ENCODE measurements around the gene GJB3.
"Not testable (repeated sequence)": the region's sequence is repeated elsewhere in the genome, so short reads cannot be mapped to it uniquely, and the experiment has no call there.

GJB3 gene

GRCh38 chr1:34795916-34796315, 14.9 kb downstream of the GJB3 start:
- TF ChIP-seq, protein P1, sequence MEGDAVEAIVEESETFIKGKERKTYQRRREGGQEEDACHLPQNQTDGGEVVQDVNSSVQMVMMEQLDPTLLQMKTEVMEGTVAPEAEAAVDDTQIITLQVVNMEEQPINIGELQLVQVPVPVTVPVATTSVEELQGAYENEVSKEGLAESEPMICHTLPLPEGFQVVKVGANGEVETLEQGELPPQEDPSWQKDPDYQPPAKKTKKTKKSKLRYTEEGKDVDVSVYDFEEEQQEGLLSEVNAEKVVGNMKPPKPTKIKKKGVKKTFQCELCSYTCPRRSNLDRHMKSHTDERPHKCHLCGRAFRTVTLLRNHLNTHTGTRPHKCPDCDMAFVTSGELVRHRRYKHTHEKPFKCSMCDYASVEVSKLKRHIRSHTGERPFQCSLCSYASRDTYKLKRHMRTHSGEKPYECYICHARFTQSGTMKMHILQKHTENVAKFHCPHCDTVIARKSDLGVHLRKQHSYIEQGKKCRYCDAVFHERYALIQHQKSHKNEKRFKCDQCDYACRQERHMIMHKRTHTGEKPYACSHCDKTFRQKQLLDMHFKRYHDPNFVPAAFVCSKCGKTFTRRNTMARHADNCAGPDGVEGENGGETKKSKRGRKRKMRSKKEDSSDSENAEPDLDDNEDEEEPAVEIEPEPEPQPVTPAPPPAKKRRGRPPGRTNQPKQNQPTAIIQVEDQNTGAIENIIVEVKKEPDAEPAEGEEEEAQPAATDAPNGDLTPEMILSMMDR (IDR thresholded peaks at IDR 0.05; ENCODE audit: low read depth, low read length): no peak
- Histone ChIP-seq H3K4me3 (ENCODE audit: low read depth, low read length) (no peak overlapping the region), H3K27ac (no peak overlapping the region), H3K36me3 (no peaks in the 10 kb centered on the region), H3K27me3 (ENCODE audit: insufficient read depth, low read depth, severe bottlenecking) (peaks cover 46% of the 10 kb centered on the region), H3K9me3 (ENCODE audit: severe bottlenecking) (no peaks in the 10 kb centered on the region)
- no peak for DNase-seq

DNA sequence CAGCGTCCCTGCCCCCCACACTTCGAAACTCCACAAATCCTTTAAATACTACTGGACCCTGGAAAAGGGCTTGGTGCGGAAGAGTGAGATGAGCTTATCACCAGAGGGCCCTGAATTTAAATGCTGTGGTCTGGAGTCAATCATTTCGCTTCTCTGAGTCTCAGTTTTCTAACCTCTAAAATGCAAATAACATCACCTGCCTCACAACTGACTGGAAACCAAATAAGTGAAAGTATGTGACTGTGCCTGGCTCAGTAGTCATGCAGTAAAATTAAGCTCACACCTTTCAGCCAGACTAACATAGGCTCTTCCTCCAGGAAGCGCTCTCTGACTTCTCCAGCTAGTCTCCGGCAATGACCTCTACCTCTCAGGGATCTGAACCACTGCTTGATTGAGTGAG, 16.0 kb downstream of the GJB3 start:
- Histone ChIP-seq H3K4me3 (ENCODE audit: low read depth, low read length) (no peak overlapping the region), H3K9me3 (ENCODE audit: severe bottlenecking) (no peaks in the 10 kb centered on the region), H3K36me3 (no peaks in the 10 kb centered on the region), H3K27ac (no peak overlapping the region), H3K27me3 (ENCODE audit: insufficient read depth, low read depth, severe bottlenecking) (peaks cover 39% of the 10 kb centered on the region)
- TF ChIP-seq, protein P1 (IDR thresholded peaks at IDR 0.05; ENCODE audit: low read depth, low read length): no peak
- no peak for DNase-seq

GRCh38 chr1:34800214-34800613, 19.2 kb downstream of the GJB3 start:
- Histone ChIP-seq H3K9me3 (ENCODE audit: severe bottlenecking) (peaks cover 7% of the 10 kb centered on the region), H3K4me3 (ENCODE audit: low read depth, low read length) (no peak overlapping the region), H3K27me3 (ENCODE audit: insufficient read depth, low read depth, severe bottlenecking) (peaks cover 25% of the 10 kb centered on the region), H3K27ac (no peak overlapping the region), H3K36me3 (no peaks in the 10 kb centered on the region)
- no peak for DNase-seq
- TF ChIP-seq, protein P1 (IDR thresholded peaks at IDR 0.05; ENCODE audit: low read depth, low read length): no peak

DNA sequence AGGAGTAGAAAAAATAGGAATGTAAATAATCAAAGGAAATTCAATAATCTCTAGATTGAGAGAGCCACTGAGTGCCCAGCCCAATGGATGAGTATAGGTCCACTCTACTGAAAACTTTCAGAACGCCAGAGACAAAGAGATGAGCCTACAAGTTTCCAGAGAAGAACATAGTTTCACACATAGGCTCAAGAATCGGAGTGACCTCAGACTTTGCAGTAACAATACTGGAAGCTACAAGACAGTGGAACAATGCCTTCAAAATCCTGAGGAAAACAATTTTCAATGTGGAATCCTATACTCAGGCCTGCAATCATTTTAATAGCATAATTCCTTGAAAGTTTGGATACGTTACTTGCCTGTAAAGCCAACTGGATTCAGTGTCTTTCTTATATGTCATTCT, 22.8 kb downstream of the GJB3 start:
- TF ChIP-seq, protein P1 (IDR thresholded peaks at IDR 0.05; ENCODE audit: low read depth, low read length): no peak

GRCh38 chr1:34806396-34806795, 25.4 kb downstream of the GJB3 start:
- H3K27me3 ChIP-seq (ENCODE audit: insufficient read depth, low read depth, severe bottlenecking): peaks cover 12% of the 10 kb centered on the region
- H3K36me3 ChIP-seq: no peaks in the 10 kb centered on the region
- DNase-seq: no peak
- H3K9me3 ChIP-seq (ENCODE audit: severe bottlenecking): peaks cover 7% of the 10 kb centered on the region
- H3K4me3 ChIP-seq (ENCODE audit: low read depth, low read length): no peak overlapping the region
- H3K27ac ChIP-seq: no peak overlapping the region
- TF ChIP-seq, protein P1 (IDR thresholded peaks at IDR 0.05; ENCODE audit: low read depth, low read length): no peak

More for the DNA sequence above, 22.8 kb downstream of the GJB3 start:
- no peak for DNase-seq
- H3K36me3 ChIP-seq: no peaks in the 10 kb centered on the region
- H3K4me3 ChIP-seq (ENCODE audit: low read depth, low read length): no peak overlapping the region
- peaks cover 7% of the 10 kb centered on the region for H3K9me3 ChIP-seq (ENCODE audit: severe bottlenecking)
- peaks cover 12% of the 10 kb centered on the region for H3K27me3 ChIP-seq (ENCODE audit: insufficient read depth, low read depth, severe bottlenecking)
- H3K27ac ChIP-seq: no peak overlapping the region

- DNase-seq: no peak
- H3K9me3 ChIP-seq (ENCODE audit: severe bottlenecking): peaks cover 7% of the 10 kb centered on the region
- no peaks in the 10 kb centered on the region for H3K36me3 ChIP-seq
- peaks cover 6% of the 10 kb centered on the region for H3K27me3 ChIP-seq (ENCODE audit: insufficient read depth, low read depth, severe bottlenecking)
- H3K27ac ChIP-seq: no peak overlapping the region
- TF ChIP-seq, protein P1 (IDR thresholded peaks at IDR 0.05; ENCODE audit: low read depth, low read length): no peak
- H3K4me3 ChIP-seq (ENCODE audit: low read depth, low read length): no peak overlapping the region
Measured at GRCh38 chr1:34808051-34808810, 27.2 kb downstream of the GJB3 start.

DNA sequence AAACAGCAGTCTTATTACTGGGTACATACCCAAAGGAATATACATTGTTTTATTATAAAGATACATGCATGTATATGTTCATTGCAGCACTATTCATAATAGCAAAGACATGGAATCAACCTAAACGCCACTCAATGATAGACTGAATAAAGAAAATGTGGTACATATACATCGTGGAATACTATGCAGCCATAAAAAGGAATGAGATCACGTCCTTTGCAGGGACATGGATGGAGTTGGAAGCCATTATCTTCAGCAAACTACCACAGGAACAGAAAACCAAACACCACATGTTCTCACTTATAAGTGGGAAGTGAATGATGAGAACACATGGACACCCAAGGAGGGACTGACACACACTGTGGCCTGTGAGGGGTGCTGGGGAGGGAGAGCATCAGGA, 29.8 kb downstream of the GJB3 start:
- H3K4me3 ChIP-seq (ENCODE audit: low read depth, low read length); H3K9me3 ChIP-seq (ENCODE audit: severe bottlenecking); DNase-seq; H3K27ac ChIP-seq; H3K27me3 ChIP-seq (ENCODE audit: insufficient read depth, low read depth, severe bottlenecking); H3K36me3 ChIP-seq: not testable (repeated sequence)
